Hepatocyte (in vitro differentiated cells): ENCODE data around the gene RDX.

Experiments
- CTCF ChIP-seq: fragments of 200-600 bp; sonication (generic); IDR thresholded peaks from 2 replicates; pipeline ENCODE4 v1.5.1; 2016; ENCODE audit warnings: antibody characterized with exemption, mild to moderate bottlenecking; ENCODE audit not compliant: poor library complexity
- EZH2 ChIP-seq: fragments of 200-600 bp; sonication (generic); IDR thresholded peaks from 2 replicates; pipeline ENCODE4 v1.6.1; 2016; ENCODE audit warnings: antibody characterized with exemption, mild to moderate bottlenecking, borderline replicate concordance
- EZH2phosphoT487 ChIP-seq: fragments of 200-600 bp; sonication (generic); IDR thresholded peaks from one replicate; pipeline ENCODE4 v1.6.1; 2018; ENCODE audit warnings: antibody characterized with exemption, mild to moderate bottlenecking, low read depth, moderate library complexity; ENCODE audit not compliant: unreplicated experiment, severe bottlenecking

GRCh38 chr11:110319501-110319900 is 23.1 kb upstream of the RDX start:
- TF ChIP-seq CTCF (no peak), EZH2 (no peak), EZH2phosphoT487 (no peak)
